ENCODE results near the gene RBBP5.

Gene RBBP5

GRCh38 chr1:205128050-205128449, 6.3 kb upstream of the RBBP5 start:
- DNase-seq = no peak

DNA sequence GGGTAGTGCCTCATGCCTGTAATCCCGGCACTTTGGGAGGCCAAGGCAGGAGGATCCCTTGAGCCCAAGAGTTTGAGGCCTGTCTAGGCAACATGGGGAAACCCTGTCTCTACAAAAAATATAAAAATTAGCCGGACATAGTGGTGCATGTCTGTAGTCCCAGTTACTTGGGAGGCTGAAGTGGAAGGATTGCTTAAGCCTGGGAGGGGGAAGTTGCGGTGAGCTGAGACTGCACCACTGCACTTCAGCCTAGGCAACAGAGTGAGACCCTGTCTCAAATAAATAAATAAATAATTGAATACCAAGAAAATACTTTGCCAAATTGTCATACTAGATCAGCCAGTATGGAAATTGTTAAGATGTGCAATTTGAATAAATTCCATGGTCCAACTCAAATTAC, 5.9 kb upstream of the RBBP5 start:
- peak; percentile 32 for DNase-seq

DNA sequence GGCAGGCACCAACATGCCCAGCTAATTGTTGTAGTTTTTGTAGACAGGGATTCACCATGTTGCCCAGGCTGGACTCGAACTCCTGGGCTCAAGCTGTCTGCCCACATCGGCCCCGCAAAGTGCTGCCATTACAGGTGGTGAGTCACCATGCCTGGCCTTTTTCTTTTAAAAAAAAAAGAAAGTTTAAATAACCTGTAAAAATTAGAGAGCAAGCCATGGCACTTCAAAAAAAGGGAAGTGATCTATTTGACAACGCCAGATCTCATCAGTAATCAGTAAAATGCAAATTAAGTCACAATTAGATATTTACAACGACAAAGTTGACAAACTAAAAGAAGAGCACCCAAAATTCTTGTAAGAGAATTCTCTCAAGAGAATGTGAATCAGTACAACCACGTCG, 2.9 kb upstream of the RBBP5 start:
- no peak for DNase-seq

- DNase-seq = no peak
These were observed 708 bp upstream of the RBBP5 start for GRCh38 chr1:205122489-205122882.

DNA sequence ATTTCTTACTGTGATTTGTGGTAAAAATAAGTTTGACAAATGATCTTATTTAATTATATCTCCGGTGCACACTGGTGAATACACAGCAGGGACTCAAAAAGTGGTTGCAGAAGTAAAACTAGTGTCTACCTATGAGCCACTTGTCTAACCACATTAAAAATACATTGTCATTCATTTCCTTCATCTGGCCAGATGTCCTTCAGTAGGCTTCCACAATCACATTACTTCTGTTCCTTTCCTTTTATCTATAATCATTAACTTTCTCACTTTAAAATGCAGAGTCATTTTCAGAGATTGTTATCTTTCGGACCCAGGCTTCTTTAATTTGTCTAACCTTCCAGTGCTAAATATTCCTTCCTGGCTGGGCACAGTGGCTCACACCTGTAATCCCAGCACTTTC, 3.0 kb downstream of the RBBP5 start:
- no peak for DNase-seq

- DNase-seq = no peak
These were observed 10.4 kb downstream of the RBBP5 start for GRCh38 chr1:205111354-205111753.

GRCh38 chr1:205109711-205110110, 12.1 kb downstream of the RBBP5 start:
- no peak for DNase-seq

DNA sequence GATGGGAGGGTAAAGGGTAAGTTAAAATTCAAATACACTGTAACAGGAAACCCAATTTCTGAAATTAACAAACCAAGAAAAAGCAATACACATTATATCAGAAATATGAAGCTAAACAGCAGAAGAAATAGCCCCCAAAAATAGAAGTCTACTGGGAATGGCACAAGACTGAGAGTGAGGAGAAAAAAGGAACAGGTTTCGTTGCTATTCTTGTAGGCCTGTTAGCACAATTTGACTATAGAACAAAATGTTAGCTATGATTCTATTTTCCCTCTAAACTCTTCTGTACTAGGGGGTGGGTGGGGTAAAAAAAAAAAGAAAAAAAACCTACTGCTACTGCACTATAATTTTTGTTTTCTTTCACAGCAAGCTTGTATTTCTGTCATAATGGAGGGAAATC, 12.5 kb downstream of the RBBP5 start:
- DNase-seq = no peak

DNA sequence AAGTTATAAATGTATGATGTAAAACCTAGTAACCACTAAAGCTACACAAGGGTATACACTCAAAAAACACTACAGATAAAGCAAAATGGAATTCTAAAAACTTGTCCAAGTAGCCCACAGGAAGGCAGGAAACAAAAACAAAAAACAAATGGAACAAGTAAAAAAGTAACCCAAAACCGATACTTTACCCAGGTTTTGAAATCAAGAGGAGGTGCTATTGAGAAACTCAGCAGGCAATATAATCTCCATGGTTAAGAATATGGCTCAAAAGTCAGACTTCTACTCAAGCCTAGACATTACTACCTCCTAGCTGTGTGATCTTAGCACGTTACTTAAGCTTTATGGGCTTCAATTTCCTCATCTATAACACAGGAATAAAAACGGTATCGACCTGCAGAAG, 13.3 kb downstream of the RBBP5 start:
- no peak for DNase-seq

GRCh38 chr1:205107327-205107726, 14.5 kb downstream of the RBBP5 start:
- DNase-seq = no peak

GRCh38 chr1:205102404-205102803, 19.4 kb downstream of the RBBP5 start:
- DNase-seq = no peak

DNA sequence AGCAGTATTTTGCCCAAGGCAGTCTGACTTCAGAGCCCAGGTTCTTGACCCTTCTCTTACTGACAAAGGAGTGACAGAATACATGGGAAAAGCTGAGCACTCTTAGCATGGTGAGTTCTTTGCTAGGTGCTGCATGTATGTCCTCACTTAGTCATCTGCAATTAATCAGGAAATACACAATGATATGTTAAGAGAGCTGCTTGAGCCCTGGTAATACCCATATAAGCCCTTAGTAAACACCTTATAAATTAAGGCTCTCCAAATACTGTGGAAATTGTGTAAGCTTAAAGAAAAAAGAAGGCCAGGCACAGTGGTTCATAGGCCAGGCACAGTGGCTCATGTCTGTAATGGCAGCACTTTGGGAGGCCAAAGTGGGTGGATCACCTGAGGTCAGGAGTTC, 23.5 kb downstream of the RBBP5 start:
- no peak for DNase-seq

- DNase-seq = no peak
These were observed 26.4 kb downstream of the RBBP5 start for GRCh38 chr1:205095422-205095821.

GRCh38 chr1:205091043-205091740, 30.6 kb downstream of the RBBP5 start:
- DNase-seq = no peak

DNA sequence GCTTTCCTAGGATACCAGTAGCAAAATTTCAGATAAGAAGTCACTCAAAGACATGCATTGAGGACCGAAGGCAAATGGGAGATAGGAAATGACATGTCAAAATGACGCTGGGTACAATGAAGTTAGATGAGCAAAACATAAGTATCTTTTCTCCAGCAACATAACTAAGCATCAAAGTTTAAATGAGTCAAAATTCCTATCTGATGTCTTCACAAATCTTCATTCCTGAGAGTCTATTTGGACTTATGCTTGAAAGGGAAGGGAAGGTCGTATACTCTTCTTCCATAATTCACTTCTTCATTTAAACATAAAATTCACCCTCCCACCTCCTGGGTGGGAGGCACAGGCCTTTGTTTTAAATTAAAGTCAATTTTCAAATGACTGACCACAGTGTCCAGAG, 33.4 kb downstream of the RBBP5 start:
- no peak for DNase-seq

DNA sequence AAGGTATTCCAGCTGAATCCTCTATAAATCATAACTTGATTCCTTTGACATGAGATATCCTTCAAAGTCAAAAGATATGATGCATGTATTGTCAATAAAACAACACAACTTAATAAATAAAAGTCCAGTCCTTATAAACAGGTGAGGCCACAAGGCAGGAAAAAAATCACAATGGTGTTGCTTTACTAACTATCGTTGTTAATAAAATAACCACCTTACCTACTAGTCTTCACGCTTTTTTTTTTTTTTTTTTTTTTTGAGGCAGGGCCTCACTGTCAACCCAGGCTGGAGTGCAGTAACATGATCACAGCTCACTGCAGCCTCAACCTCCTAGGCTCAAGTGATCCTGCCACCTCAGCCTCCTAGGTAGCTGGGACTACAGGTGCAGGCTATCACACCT, 37.4 kb downstream of the RBBP5 start, which contains the start of gene TMEM81:
TMEM81 (minus strand) TSS at position 101 of the 400 bp plus-strand sequence. CDS start 140 bp downstream, outside the sequence.
- DNase-seq = no peak

- DNase-seq = no peak
These were observed 39.3 kb downstream of the RBBP5 start for GRCh38 chr1:205082431-205082830.

DNA sequence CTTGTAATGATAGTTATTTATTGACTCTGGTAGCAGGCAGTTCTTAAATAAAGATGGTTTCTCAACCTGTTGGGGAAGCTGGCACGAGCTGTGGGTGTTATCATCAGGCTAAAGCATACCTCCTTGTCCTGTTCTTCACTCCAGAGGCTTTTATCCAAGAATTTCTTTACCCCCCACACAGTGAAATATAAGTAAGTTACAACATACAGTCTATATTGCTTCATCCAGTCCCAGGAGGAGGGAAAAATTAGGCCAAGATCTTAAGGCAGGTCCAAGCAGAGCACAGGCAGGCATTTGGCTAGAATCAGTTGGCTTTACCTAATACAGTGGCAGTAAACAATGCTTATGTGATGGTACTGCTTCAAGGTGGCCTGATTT, 43.9 kb downstream of the RBBP5 start:
- DNase-seq = no peak

DNA sequence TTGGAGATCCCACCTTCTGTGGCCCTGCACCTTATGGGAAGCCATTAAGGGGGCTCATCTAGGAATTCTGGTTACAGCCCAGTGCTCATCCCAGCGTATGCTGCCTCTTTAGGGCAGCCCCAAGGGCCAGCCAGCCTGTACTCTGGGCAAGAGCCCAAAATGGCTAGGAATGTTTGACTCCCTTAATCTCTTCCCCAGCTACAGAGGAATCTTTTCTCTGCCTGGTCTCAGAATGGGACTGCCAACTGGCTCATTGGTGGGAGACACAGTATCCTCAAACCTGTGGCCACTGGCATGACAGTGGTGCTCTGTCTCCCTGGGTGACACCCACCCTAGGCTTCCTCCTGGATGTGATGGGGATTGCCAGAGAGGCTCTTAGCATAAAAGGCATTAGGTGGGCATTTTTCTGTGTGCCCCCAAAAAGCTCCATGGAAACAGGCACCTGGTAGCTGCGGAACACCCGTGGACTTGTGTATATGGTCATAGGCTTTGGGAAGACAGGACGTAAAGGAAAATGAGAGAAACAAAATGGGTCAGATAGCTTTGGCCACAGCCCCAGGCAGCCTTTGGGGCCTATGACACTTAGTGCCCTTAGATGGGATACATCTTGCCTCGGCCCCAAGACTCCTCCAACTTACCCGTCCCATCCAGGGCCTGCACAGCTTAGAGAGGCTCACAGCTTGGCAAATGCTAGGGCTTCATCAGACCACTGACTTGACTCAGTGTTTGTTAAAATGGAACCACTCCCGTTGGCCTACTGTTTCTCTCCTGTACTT, 44.4 kb downstream of the RBBP5 start:
- DNase-seq = no peak

GRCh38 chr1:205076245-205076761, 45.5 kb downstream of the RBBP5 start:
- no peak for DNase-seq

DNA sequence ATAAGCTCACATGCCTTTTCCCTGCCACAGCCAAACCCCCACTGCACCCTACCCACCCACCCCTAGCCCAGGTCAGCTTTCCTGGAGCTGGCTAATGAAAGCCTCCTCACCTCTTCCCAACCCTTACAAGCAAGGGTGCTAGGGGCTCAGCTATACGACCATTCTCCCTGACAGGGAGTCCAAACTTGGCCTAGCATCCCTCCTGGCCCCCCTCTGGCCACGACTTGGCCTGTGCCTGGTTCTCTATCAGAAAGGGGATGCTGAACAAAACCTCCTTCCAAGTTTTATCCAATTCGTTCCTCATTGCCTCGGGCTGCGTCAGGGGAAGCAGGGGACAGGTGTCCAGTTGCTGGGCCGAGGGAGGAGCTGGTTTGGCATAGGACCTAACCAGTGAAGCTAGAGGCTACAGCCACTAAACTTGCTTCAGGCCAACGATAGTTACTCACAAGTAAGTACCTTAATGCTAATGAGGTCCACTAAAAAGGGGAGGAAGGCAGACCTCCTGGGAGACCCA, 46.1 kb downstream of the RBBP5 start:
- DNase-seq = no peak

DNA sequence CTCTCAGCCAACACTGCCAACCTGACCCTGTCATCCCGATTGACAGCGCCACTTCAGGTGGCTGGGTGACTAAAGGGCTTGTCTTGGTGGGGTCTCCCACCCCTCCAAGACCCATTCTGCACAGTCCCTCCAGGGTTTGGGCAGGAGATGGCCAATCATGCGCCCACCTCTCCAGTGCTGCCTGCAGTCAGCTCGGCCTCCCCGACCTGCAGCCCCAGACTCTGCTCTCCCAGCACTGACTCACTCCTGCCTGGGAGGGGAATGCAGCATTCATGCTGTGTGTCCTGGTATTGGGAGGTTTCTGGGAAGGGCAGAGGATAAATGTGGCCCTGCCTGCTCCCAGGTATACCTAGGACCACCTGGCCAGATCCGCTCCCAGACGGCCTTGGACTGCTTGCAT, 47.3 kb downstream of the RBBP5 start:
- DNase-seq = no peak

DNA sequence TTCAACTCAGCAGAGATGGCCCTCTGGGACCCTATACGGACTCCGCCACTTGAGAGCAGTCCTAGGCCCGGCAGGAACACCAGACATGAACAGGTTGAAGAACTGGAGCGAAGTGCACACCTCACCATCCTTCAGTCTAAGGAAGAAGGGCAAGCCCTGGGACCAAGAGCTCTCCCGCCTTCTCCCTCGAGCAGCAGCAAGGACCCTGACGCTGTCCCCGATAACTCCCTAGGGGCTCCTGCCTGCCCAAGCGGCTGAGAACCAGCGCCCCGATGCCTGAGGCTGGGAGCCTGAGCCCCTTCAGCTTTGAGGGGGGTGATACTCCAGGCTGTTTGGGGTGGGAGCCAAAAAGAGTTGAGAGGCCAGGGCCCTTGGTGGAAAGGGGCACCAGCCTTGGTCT, 47.7 kb downstream of the RBBP5 start:
- DNase-seq = no peak

DNA sequence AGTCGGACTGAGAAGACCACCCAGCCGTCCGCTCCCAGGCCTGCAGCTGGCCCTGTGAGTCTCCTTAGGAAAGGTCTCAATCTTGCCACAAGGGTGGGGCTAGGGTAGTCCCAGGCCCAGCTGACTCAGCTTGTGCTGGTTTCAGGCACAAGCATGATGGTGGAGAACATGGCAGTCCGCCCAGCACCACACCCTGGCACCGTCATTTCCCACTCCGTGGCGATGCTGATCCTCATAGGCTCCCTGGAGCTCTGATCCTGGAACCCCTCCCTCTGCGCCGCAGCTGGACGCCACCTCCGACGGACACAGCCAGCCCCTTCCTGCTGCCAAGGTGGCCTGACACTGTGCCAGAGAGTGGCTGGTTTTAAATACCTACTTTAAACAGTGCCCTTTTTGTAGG, 48.3 kb downstream of the RBBP5 start:
- DNase-seq = no peak
